ENCODE measurements around the gene KDM1A. TPM values are rescaled to one million over a fixed set of nuclear protein-coding genes. Genes with fewer than 3 reads are reported as not detected.
A peak's percentile ranks its signal among the peaks of the same experiment; 100 is the strongest.

The KDM1A gene
- total and polyA plus RNA-seq, 10 donors = 18.4 to 47.2 (median 37.9) TPM

DNA sequence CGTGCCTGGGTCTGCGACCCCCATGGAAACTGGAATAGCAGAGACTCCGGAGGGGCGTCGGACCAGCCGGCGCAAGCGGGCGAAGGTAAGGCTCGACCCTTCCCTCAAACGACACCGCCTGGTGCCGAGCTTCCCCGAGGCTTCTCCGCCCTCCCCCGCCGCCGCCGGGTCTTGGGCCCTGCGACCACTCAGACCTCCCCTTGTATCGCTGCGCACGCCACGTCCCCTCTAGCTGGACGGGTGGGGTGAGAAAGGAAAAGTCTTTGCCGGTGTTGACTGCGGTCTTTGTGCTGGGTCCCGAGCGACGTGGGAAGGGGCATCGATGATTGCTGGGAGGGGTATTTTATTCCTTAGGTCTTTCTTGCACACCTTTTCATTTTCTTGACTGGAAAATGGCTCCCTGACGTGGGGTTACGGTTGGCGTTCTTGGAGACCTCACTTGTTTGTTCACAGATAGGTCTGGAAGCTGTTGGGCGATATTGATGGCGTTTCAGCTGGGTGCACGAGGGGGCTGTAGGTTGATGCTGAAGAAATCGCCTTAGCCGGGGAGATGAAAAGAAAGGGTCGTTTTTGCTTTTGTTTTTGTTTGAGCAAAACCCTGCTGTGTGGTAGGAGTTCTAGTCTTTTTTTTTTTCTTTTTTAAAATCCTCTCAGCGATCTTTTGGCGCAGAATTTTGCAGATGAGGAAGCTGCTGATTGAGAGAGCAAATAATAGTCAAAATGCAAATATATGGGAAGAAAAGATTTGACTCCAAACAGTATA, 776 bp downstream of the KDM1A start:
- no peak for DNase-seq
- Histone ChIP-seq H3K27ac (peak overlapping the region; percentile 85 to 92 (median 90)), H3K4me1 (peaks cover 10 to 54% (median 24%) of the 10 kb centered on the region in 6 donors), H3K9me3 (peaks cover 0 to 12% (median 10%) of the 10 kb centered on the region in 8 donors), H3K36me3 (no peaks in the 10 kb centered on the region), H3K27me3 (replicated peaks in 1 of 7) (no peaks in the 10 kb centered on the region), H3K4me3 (peak overlapping the region; percentile 83 to 97 (median 90))
- intact Hi-C loops (cut with DNase I; ENCODE audit: low total_unique reads) = no loop called here
- TF ChIP-seq CTCF (IDR thresholded peaks at IDR 0.05 in 8 of 11, conservative IDR thresholded peaks at IDR 0.05 in 3 of 11) (no peak), POLR2A (IDR thresholded peaks at IDR 0.05) (no peak), POLR2AphosphoS5 (IDR thresholded peaks at IDR 0.05) (no peak)
- 0 to 1% (median 0%) methylated on average over 35 to 42 of the region's 42 CpGs for WGBS, 5 donors

- intact Hi-C loops (cut with DNase I; ENCODE audit: low total_unique reads) = no loop called here
- Histone ChIP-seq H3K36me3 (no peaks in the 10 kb centered on the region), H3K4me1 (peaks cover 10 to 54% (median 24%) of the 10 kb centered on the region in 6 donors), H3K9me3 (peaks cover 0 to 12% (median 10%) of the 10 kb centered on the region in 8 donors), H3K27ac (peak overlapping the region in 4 of 8 donors; percentile 85 to 92 (median 91)), H3K27me3 (replicated peaks in 1 of 7) (no peaks in the 10 kb centered on the region), H3K4me3 (peak overlapping the region in 7 of 8 donors; percentile 84 to 97 (median 90))
- 42 to 49% (median 47%) methylated on average over 7 of the region's 7 CpGs for WGBS, 5 donors
- no peak for DNase-seq
- TF ChIP-seq POLR2A (IDR thresholded peaks at IDR 0.05) = no peak
- no peak for TF ChIP-seq CTCF (IDR thresholded peaks at IDR 0.05 in 8 of 11, conservative IDR thresholded peaks at IDR 0.05 in 3 of 11)
Measured at GRCh38 chr1:23020706-23021405, 1.6 kb downstream of the KDM1A start.

- WGBS, 5 donors = 94 to 97% (median 95%) methylated on average over 2 of the region's 2 CpGs
- intact Hi-C loops (cut with DNase I; ENCODE audit: low total_unique reads) = no loop called here
- Histone ChIP-seq H3K36me3 (no peaks in the 10 kb centered on the region), H3K27me3 (replicated peaks in 1 of 7) (no peaks in the 10 kb centered on the region), H3K27ac (no peak overlapping the region), H3K4me3 (peak overlapping the region in 1 of 8 donors; percentile 96), H3K4me1 (peaks cover 10 to 56% (median 24%) of the 10 kb centered on the region in 6 donors), H3K9me3 (peaks cover 0 to 12% (median 10%) of the 10 kb centered on the region in 8 donors)
- DNase-seq = no peak
- TF ChIP-seq CTCF (IDR thresholded peaks at IDR 0.05 in 8 of 11, conservative IDR thresholded peaks at IDR 0.05 in 3 of 11) = no peak
- no peak for TF ChIP-seq POLR2A (IDR thresholded peaks at IDR 0.05)
- no peak for TF ChIP-seq POLR2AphosphoS5 (IDR thresholded peaks at IDR 0.05)
Measured at GRCh38 chr1:23021834-23022233, 2.6 kb downstream of the KDM1A start.
